ENCODE results near the gene PRPF31. TPM values are rescaled to one million over a fixed set of nuclear protein-coding genes. Genes with fewer than 3 reads are reported as not detected.

PRPF31 gene
- total RNA-seq, 4 donors from 2014 or later: 51.6 to 67.1 (median 53.8) TPM

- Histone ChIP-seq H3K27ac (no peak overlapping the region), H3K4me3 (no peak overlapping the region), H3K9me3 (no peaks in the 10 kb centered on the region), H3K36me3 (peaks cover 0 to 97% of the 10 kb centered on the region in 2 donors), H3K27me3 (no peaks in the 10 kb centered on the region), H3K4me1 (no peaks in the 10 kb centered on the region)
- ATAC-seq: no peak
- no peak for TF ChIP-seq POLR2A (IDR thresholded peaks at IDR 0.05)
- TF ChIP-seq EP300 (IDR thresholded peaks at IDR 0.05): no peak
- TF ChIP-seq POLR2AphosphoS5 (IDR thresholded peaks at IDR 0.05): no peak
- TF ChIP-seq, protein P1, sequence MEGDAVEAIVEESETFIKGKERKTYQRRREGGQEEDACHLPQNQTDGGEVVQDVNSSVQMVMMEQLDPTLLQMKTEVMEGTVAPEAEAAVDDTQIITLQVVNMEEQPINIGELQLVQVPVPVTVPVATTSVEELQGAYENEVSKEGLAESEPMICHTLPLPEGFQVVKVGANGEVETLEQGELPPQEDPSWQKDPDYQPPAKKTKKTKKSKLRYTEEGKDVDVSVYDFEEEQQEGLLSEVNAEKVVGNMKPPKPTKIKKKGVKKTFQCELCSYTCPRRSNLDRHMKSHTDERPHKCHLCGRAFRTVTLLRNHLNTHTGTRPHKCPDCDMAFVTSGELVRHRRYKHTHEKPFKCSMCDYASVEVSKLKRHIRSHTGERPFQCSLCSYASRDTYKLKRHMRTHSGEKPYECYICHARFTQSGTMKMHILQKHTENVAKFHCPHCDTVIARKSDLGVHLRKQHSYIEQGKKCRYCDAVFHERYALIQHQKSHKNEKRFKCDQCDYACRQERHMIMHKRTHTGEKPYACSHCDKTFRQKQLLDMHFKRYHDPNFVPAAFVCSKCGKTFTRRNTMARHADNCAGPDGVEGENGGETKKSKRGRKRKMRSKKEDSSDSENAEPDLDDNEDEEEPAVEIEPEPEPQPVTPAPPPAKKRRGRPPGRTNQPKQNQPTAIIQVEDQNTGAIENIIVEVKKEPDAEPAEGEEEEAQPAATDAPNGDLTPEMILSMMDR (IDR thresholded peaks at IDR 0.05): no peak
- 83% methylated on average over 17 of the region's 20 CpGs; no CpG with 5 or more reads in 1 of the 2 donors for WGBS, 2 donors (ENCODE audit: low coverage in 1 of 2)
Measured at GRCh38 chr19:54128441-54128725, 12.8 kb downstream of the PRPF31 start.

DNA sequence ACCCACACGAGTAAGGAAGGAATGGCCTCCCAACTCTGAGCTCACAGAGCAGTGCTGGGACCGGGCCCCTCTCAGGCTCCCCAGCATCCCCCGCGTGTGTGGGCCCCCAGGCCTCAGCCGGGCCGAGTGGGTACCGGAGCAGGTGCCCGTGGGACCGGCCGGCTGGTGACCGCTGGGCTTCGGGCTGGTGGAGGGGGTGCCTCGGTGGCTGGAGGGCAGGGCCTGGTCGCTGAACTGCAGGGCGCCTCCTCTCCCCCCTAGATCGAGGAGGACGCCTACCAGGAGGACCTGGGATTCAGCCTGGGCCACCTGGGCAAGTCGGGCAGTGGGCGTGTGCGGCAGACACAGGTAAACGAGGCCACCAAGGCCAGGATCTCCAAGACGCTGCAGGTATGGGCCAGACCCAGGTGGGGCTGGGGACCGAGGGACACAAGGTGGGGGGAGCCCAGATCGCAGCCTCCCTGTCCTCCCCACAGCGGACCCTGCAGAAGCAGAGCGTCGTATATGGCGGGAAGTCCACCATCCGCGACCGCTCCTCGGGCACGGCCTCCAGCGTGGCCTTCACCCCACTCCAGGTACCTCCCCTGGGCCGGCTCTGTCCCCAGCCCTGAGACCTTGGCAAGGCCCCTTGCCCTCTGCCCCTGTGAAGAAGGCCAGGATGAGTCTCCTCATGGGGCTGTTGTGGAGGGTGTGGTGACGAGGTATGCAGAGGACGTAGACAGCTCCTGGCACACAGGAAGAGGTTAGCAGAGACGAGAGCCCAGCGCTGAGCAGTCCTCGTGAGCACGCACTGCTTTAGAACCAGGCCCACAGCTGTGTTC, 13.5 kb downstream of the PRPF31 start:
- Histone ChIP-seq H3K27ac (no peak overlapping the region), H3K4me3 (no peak overlapping the region), H3K9me3 (no peaks in the 10 kb centered on the region), H3K4me1 (no peaks in the 10 kb centered on the region), H3K27me3 (no peaks in the 10 kb centered on the region), H3K36me3 (peaks cover 0 to 91% of the 10 kb centered on the region in 2 donors)
- WGBS, 2 donors (ENCODE audit: low coverage in 1 of 2): 100% methylated on average over 7 of the region's 41 CpGs; no CpG with 5 or more reads in 1 of the 2 donors
- no peak for ATAC-seq
- TF ChIP-seq EP300 (IDR thresholded peaks at IDR 0.05) (no peak), POLR2A (IDR thresholded peaks at IDR 0.05) (no peak), POLR2AphosphoS5 (IDR thresholded peaks at IDR 0.05) (no peak)
- TF ChIP-seq, protein P1 (IDR thresholded peaks at IDR 0.05): no peak

DNA sequence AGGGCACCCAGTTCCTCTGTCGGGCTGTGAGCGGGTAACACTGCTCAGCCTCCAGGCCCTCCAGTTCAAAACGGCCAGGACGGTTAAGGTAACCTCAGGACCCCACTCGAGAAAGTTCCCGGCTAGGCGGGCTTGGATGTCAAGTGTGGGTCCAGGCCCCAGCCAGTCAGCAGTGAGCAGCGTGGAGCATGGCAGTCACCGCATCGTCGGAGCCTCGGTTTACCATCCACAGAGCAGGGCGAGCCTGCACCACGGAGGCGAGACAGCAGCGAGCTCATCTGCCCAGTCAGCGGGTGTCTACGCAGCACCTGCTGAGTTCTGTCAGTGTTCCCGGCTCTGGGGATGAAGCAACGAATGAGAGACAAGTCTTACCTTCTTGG, 14.1 kb downstream of the PRPF31 start:
- Histone ChIP-seq H3K27ac (no peak overlapping the region), H3K36me3 (peaks cover 0 to 85% of the 10 kb centered on the region in 2 donors), H3K4me1 (no peaks in the 10 kb centered on the region), H3K9me3 (no peaks in the 10 kb centered on the region), H3K27me3 (no peaks in the 10 kb centered on the region), H3K4me3 (no peak overlapping the region)
- WGBS, 2 donors (ENCODE audit: low coverage in 1 of 2): no CpG with 5 or more reads among the region's 20 CpGs
- TF ChIP-seq, protein P1 (IDR thresholded peaks at IDR 0.05): no peak
- TF ChIP-seq EP300 (IDR thresholded peaks at IDR 0.05) (no peak), POLR2A (IDR thresholded peaks at IDR 0.05) (no peak)
- ATAC-seq: no peak

GRCh38 chr19:54133312-54133956, 17.9 kb downstream of the PRPF31 start:
- 76% methylated on average over 7 of the region's 10 CpGs; no CpG with 5 or more reads in 1 of the 2 donors for WGBS, 2 donors (ENCODE audit: low coverage in 1 of 2)

More at GRCh38 chr19:54133312-54133956, 17.9 kb downstream of the PRPF31 start:
- no peak for ATAC-seq
- Histone ChIP-seq H3K36me3 (peaks cover 0 to 47% of the 10 kb centered on the region in 2 donors), H3K4me3 (no peak overlapping the region), H3K27me3 (no peaks in the 10 kb centered on the region), H3K27ac (no peak overlapping the region), H3K9me3 (no peaks in the 10 kb centered on the region), H3K4me1 (peaks cover 0 to 15% (median 8%) of the 10 kb centered on the region in 3 donors)
- no peak for TF ChIP-seq POLR2AphosphoS5 (IDR thresholded peaks at IDR 0.05)
- no peak for TF ChIP-seq POLR2A (IDR thresholded peaks at IDR 0.05)
- TF ChIP-seq EP300 (IDR thresholded peaks at IDR 0.05): no peak
- TF ChIP-seq, protein P1 (IDR thresholded peaks at IDR 0.05): no peak
